H1 (cell line): ENCODE measurements around the gene AP4B1. TPM values are rescaled to one million over a fixed set of nuclear protein-coding genes. Genes with fewer than 3 reads are reported as not detected.

Experiments used
- BCL11A ChIP-seq, 2 experiments: IDR thresholded peaks; one replicate each; pipeline ENCODE4 v1.6.1; 2011; ENCODE audit warnings: low read depth in 2 of 2, low read length in 2 of 2, mild to moderate bottlenecking in 2 of 2
- polyA plus RNA-seq, 7 experiments: library from polyadenylated mRNA; depleted of rRNA in 3 of 7; stranded (reverse) in 5 of 7; unstranded in 2 of 7; fragments of >200 nt in 5 of 7; fragments of 200-250 nt in 2 of 7; gene quantifications; 1 replicate in 5 of 7; 2 replicates in 1 of 7; 4 replicates in 1 of 7; pipeline versions ENCODE4 v1.2.1 to v1.2.3, GENCODE V29; 2011 to 2013; ENCODE audit warnings: missing spikeins in 2 of 7, mixed read lengths in 2 of 7
- total RNA-seq: library from RNA; stranded (reverse); fragmentation: NEBNext Ultra II Directional; extraction: Animal tissue kit (Norgen Biotek cat#: 25700); gene quantifications from 2 replicates; pipeline ENCODE4 v1.2.1, GENCODE V29; 2021

Gene AP4B1
- total and polyA plus RNA-seq, 2 of the 8 experiments (the other 6 are each of a cell fraction or from before 2014, with no cell fraction given): 8.9 to 9.0 TPM

GRCh38 chr1:113951719-113952118 lies 47.1 kb upstream of the AP4B1 start (continued):
- no peak for TF ChIP-seq BCL11A (IDR thresholded peaks at IDR 0.05; ENCODE audit: low read depth in 2 of 2, low read length in 2 of 2)
